DOHH2 (cell line): ENCODE data around the gene TMPO.

ENCODE experiments used
- H3F3A ChIP-seq: fragments of 200-600 bp; sonication (generic), shearing (Covaris generic); 2 replicates; pipeline ENCODE4 v1.6.0; 2016; ENCODE audit warnings: antibody characterized with exemption, mild to moderate bottlenecking; ENCODE audit not compliant: control insufficient read depth, insufficient read depth
- H3K27ac ChIP-seq: fragments of 200-600 bp; sonication (generic); 2 replicates; pipeline ENCODE4 v1.5.1; 2014; ENCODE audit warnings: low read depth, mild to moderate bottlenecking, low read length, moderate library complexity
- H3K27me3 ChIP-seq: fragments of 200-600 bp; sonication (generic); 2 replicates; pipeline ENCODE4 v1.6.1; 2014; ENCODE audit warnings: mild to moderate bottlenecking, low read length, mixed read lengths; ENCODE audit not compliant: control insufficient read depth
- H3K36me3 ChIP-seq: fragments of 200-600 bp; sonication (generic); 2 replicates; pipeline ENCODE4 v1.6.1; 2014; ENCODE audit warnings: mild to moderate bottlenecking, low read length, moderate library complexity, mixed read lengths; ENCODE audit not compliant: control insufficient read depth
- H3K4me1 ChIP-seq: fragments of 200-600 bp; sonication (generic); 2 replicates; pipeline ENCODE4 v1.6.1; 2014; ENCODE audit warnings: mild to moderate bottlenecking, low read length, mixed read lengths; ENCODE audit not compliant: control insufficient read depth
- H3K4me2 ChIP-seq: fragments of 200-600 bp; sonication (generic); 2 replicates; pipeline ENCODE4 v1.6.0; 2014; ENCODE audit warnings: mild to moderate bottlenecking, low read length, moderate library complexity
- H3K4me3 ChIP-seq: fragments of 200-600 bp; sonication (generic); 2 replicates; pipeline ENCODE4 v1.5.1; 2014; ENCODE audit warnings: mild to moderate bottlenecking, low read length, mixed read lengths
- H3K79me2 ChIP-seq: fragments of 200-600 bp; sonication (generic); 2 replicates; pipeline ENCODE4 v1.6.1; 2014; ENCODE audit warnings: mild to moderate bottlenecking, low read length, mixed read lengths; ENCODE audit not compliant: control insufficient read depth
- H3K9me2 ChIP-seq: fragments of 200-600 bp; sonication (generic); replicated peaks from 2 replicates; pipeline ENCODE4 v1.6.1; 2014; ENCODE audit warnings: mild to moderate bottlenecking, low read length, mixed read lengths; ENCODE audit not compliant: control insufficient read depth
- H3K9me3 ChIP-seq: fragments of 200-600 bp; sonication (generic); 2 replicates; pipeline ENCODE4 v1.6.1; 2014; ENCODE audit warnings: antibody characterized with exemption, low read length, mixed read lengths; ENCODE audit not compliant: control insufficient read depth, insufficient read depth
- H4K20me1 ChIP-seq: fragments of 200-600 bp; sonication (generic); 2 replicates; pipeline ENCODE4 v1.6.0; 2014; ENCODE audit warnings: low read depth, mild to moderate bottlenecking, antibody characterized with exemption, low read length, moderate library complexity; ENCODE audit not compliant: control insufficient read depth, insufficient read depth
- EZH2phosphoT487 ChIP-seq: fragments of 200-600 bp; sonication (generic); IDR thresholded peaks from 2 replicates; pipeline ENCODE4 v1.6.1; 2017; ENCODE audit warnings: borderline replicate concordance, mild to moderate bottlenecking, antibody characterized with exemption, low read length, moderate library complexity, mixed read lengths
- TF ChIP-seq, protein P1 (sequence below): fragments of 200-600 bp; sonication (generic); IDR thresholded peaks from one replicate; pipeline ENCODE4 v1.5.1; 2014; ENCODE audit warnings: antibody characterized with exemption, mild to moderate bottlenecking, low read depth, low read length; ENCODE audit not compliant: poor library complexity, severe bottlenecking

TMPO gene

DNA sequence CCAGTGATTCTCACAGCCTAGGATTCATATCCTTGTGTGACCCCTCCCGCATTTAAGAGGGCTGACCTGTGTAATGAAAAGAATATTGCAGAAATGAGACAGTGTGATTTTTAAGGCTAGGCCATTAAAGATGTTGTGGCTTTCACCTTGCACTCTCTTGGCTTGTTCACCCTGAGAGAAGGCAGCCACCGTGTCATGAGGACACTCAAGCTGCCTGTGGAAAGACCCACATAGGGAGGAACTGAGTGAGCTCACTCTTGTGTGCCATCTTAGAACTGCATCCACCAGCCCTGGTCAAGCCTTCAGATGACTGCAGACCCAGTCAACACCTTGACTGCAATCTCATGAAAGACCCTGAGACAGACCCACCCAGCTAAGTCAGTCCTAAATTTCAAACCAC is 46.3 kb upstream of the TMPO start:
- Histone ChIP-seq H3K9me2 (no peaks in the 10 kb centered on the region), H3K4me2 (no peak overlapping the region), H3K4me1 (no peaks in the 10 kb centered on the region), H3K27me3 (peaks cover 7% of the 10 kb centered on the region; the same call in 1 of the 2 replicates), H3K79me2 (no peaks in the 10 kb centered on the region), H3K4me3 (no peak overlapping the region), H4K20me1 (no peaks in the 10 kb centered on the region), H3K27ac (no peak overlapping the region), H3K9me3 (no peaks in the 10 kb centered on the region), H3F3A (no peaks in the 10 kb centered on the region), H3K36me3 (no peaks in the 10 kb centered on the region)
- TF ChIP-seq, protein P1, sequence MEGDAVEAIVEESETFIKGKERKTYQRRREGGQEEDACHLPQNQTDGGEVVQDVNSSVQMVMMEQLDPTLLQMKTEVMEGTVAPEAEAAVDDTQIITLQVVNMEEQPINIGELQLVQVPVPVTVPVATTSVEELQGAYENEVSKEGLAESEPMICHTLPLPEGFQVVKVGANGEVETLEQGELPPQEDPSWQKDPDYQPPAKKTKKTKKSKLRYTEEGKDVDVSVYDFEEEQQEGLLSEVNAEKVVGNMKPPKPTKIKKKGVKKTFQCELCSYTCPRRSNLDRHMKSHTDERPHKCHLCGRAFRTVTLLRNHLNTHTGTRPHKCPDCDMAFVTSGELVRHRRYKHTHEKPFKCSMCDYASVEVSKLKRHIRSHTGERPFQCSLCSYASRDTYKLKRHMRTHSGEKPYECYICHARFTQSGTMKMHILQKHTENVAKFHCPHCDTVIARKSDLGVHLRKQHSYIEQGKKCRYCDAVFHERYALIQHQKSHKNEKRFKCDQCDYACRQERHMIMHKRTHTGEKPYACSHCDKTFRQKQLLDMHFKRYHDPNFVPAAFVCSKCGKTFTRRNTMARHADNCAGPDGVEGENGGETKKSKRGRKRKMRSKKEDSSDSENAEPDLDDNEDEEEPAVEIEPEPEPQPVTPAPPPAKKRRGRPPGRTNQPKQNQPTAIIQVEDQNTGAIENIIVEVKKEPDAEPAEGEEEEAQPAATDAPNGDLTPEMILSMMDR: no peak
- TF ChIP-seq EZH2phosphoT487: no peak

DNA sequence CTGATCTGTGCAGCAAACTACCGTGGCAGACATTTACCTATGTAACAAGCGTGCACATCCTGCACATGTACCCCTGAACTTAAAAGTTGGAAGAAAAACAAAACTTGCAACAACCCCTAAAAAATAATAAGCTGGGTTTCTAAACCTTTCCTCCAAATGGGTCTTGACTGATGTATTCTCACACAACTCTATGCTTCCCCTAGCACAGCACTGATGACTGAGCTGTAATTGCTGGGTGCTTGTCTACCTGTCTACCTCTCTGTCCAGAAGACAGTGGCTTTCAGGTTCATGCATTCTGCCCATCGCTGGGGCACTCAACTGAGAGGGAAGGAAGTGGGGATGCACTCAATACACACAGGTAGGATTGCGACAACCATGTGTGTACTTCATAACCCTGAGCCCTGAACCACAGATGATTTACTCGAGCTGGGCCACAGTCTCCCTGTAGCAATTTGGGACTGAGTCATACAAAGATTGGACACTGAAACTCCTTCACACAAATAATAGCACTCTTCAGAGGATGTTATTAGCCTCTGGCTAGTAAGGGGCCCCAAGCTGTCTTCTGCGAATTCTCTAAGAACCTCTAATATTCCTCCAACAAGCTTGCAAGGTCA is 44.8 kb upstream of the TMPO start:
- H3F3A ChIP-seq: no peaks in the 10 kb centered on the region
- peaks cover 3% of the 10 kb centered on the region; the same call in 1 of the 2 replicates for H3K27me3 ChIP-seq
- H3K4me2 ChIP-seq: no peak overlapping the region

DNA sequence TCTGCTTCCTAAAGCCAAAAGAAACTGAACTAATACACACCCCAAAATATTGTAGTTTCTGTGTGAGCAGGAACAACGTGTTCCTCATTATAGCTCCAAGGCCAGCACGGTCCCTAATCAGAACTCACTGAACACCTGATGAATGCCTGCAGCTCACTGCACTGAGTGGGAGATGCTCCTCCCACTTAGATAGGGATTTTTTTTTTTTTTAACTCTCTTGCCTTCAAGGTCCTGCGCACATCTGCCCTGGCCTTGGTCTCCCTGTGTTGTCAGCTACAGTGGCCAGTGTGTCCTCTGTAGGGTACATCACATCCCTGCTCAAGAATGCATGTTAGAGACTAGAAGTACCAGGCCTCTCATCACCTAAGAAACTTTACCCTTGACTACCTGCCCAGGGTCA is 44.3 kb upstream of the TMPO start:
- no peak overlapping the region for H3K4me3 ChIP-seq
- no peaks in the 10 kb centered on the region for H3K4me1 ChIP-seq
- no peak overlapping the region for H3K27ac ChIP-seq
- peaks cover 3% of the 10 kb centered on the region; the same call in 1 of the 2 replicates for H3K27me3 ChIP-seq
- H3K9me2 ChIP-seq: no peaks in the 10 kb centered on the region
- TF ChIP-seq EZH2phosphoT487: no peak
- TF ChIP-seq, protein P1: no peak
- no peaks in the 10 kb centered on the region for H3K9me3 ChIP-seq
- H3K4me2 ChIP-seq: no peak overlapping the region
- no peaks in the 10 kb centered on the region for H4K20me1 ChIP-seq
- H3K79me2 ChIP-seq: no peaks in the 10 kb centered on the region
- H3K36me3 ChIP-seq: no peaks in the 10 kb centered on the region
- H3F3A ChIP-seq: no peaks in the 10 kb centered on the region

More for the DNA sequence above, 44.8 kb upstream of the TMPO start:
- Histone ChIP-seq H3K4me3 (no peak overlapping the region), H3K9me3 (no peaks in the 10 kb centered on the region), H3K4me1 (no peaks in the 10 kb centered on the region), H3K79me2 (no peaks in the 10 kb centered on the region), H3K9me2 (no peaks in the 10 kb centered on the region), H4K20me1 (no peaks in the 10 kb centered on the region), H3K27ac (no peak overlapping the region), H3K36me3 (no peaks in the 10 kb centered on the region)
- TF ChIP-seq, protein P1: no peak
- no peak for TF ChIP-seq EZH2phosphoT487
